Measurements from ENCODE around the gene MRPS7. TPM values are rescaled to one million over a fixed set of nuclear protein-coding genes. Genes with fewer than 3 reads are reported as not detected.
"Not testable (repeated sequence)": the region's sequence is repeated elsewhere in the genome, so short reads cannot be mapped to it uniquely, and the experiment has no call there.

Gene MRPS7
- total RNA-seq, 2 donors from 2014 or later = 81.0 to 82.5 TPM

GRCh38 chr17:75288770-75289114 is 27.1 kb downstream of the MRPS7 start:
- H3K36me3 ChIP-seq (ENCODE audit: control insufficient read depth, insufficient read depth, low read length) = peaks cover 6% of the 10 kb centered on the region
- H3K27ac Mint-ChIP-seq = peak overlapping the region; percentile 90

GRCh38 chr17:75289115-75289831 is 27.6 kb downstream of the MRPS7 start, which contains the start of gene SLC25A19:
Gene SLC25A19, minus strand, starts transcription at chr17:75289433. Its CDS starts 2,669 bp downstream, at chr17:75286764.
- peak; percentile 68 for TF ChIP-seq CTCF (conservative IDR thresholded peaks at IDR 0.05)
- peak within 1 kb of the TSS; percentile 36 for H3K9ac ChIP-seq (ENCODE audit: extremely low read depth, low read length, poor library complexity, severe bottlenecking)
- Mint-ChIP-seq H3K27me3 (ENCODE audit: insufficient read depth) (peaks cover 1% of the 10 kb centered on the region), H3K36me3 (ENCODE audit: low read depth) (peaks cover 5% of the 10 kb centered on the region), H3K4me3 (peak within 1 kb of the TSS; percentile 83), H3K4me1 (no peaks in the 10 kb centered on the region), H3K27ac (peak within 1 kb of the TSS; percentile 90), H3K9me3 (no peaks in the 10 kb centered on the region)
- H3K4me1 ChIP-seq (ENCODE audit: control insufficient read depth, insufficient read depth, low read length) = no peaks in the 10 kb centered on the region
- no peak within 1 kb of the TSS for H3K27ac ChIP-seq (ENCODE audit: low read depth, low read length)
- H3K27me3 ChIP-seq (ENCODE audit: control insufficient read depth, insufficient read depth, low read length, poor library complexity, severe bottlenecking) = no peaks in the 10 kb centered on the region
- no peaks in the 10 kb centered on the region for H3K9me3 ChIP-seq (ENCODE audit: control insufficient read depth, low read length)
- 0 to 1% methylated on average over 49 to 65 of the region's 65 CpGs for WGBS, 2 experiments (ENCODE audit: insufficient coverage in 1 of 2, insufficient read length in 1 of 2)
- peak; percentile 100 for DNase-seq
- peaks cover 6% of the 10 kb centered on the region for H3K36me3 ChIP-seq (ENCODE audit: control insufficient read depth, insufficient read depth, low read length)
- H3K4me3 ChIP-seq (ENCODE audit: low read length) = peak within 1 kb of the TSS; percentile 92

More at GRCh38 chr17:75288770-75289114, 27.1 kb downstream of the MRPS7 start:
- H3K4me3 Mint-ChIP-seq = peak overlapping the region; percentile 83
- peaks cover 1% of the 10 kb centered on the region for H3K27me3 Mint-ChIP-seq (ENCODE audit: insufficient read depth)
- no peaks in the 10 kb centered on the region for H3K9me3 Mint-ChIP-seq
- Histone ChIP-seq H3K27me3 (ENCODE audit: control insufficient read depth, insufficient read depth, low read length, poor library complexity, severe bottlenecking) (no peaks in the 10 kb centered on the region), H3K4me3 (ENCODE audit: low read length) (peak overlapping the region; percentile 92), H3K27ac (ENCODE audit: low read depth, low read length) (no peak overlapping the region), H3K9me3 (ENCODE audit: control insufficient read depth, low read length) (no peaks in the 10 kb centered on the region), H3K9ac (ENCODE audit: extremely low read depth, low read length, poor library complexity, severe bottlenecking) (peak overlapping the region; percentile 36), H3K4me1 (ENCODE audit: control insufficient read depth, insufficient read depth, low read length) (no peaks in the 10 kb centered on the region)
- TF ChIP-seq CTCF (conservative IDR thresholded peaks at IDR 0.05) = no peak
- WGBS, 2 experiments (ENCODE audit: insufficient coverage in 1 of 2, insufficient read length in 1 of 2) = 1 to 3% methylated on average over 11 to 14 of the region's 14 CpGs
- peaks cover 6% of the 10 kb centered on the region for H3K36me3 Mint-ChIP-seq (ENCODE audit: low read depth)
- no peaks in the 10 kb centered on the region for H3K4me1 Mint-ChIP-seq
- DNase-seq = peak; percentile 88

- H3K27ac ChIP-seq (ENCODE audit: low read depth, low read length) = no peak overlapping the region
- no peak overlapping the region for H3K9ac ChIP-seq (ENCODE audit: extremely low read depth, low read length, poor library complexity, severe bottlenecking)
- H3K9me3 Mint-ChIP-seq = no peaks in the 10 kb centered on the region
- H3K36me3 ChIP-seq (ENCODE audit: control insufficient read depth, insufficient read depth, low read length) = peaks cover 6% of the 10 kb centered on the region
- peak overlapping the region; percentile 83 for H3K4me3 Mint-ChIP-seq
- H3K27me3 ChIP-seq (ENCODE audit: control insufficient read depth, insufficient read depth, low read length, poor library complexity, severe bottlenecking) = no peaks in the 10 kb centered on the region
- peak overlapping the region; percentile 92 for H3K4me3 ChIP-seq (ENCODE audit: low read length)
- no peak for DNase-seq
- peak overlapping the region; percentile 90 for H3K27ac Mint-ChIP-seq
- no peaks in the 10 kb centered on the region for H3K9me3 ChIP-seq (ENCODE audit: control insufficient read depth, low read length)
- no peaks in the 10 kb centered on the region for H3K4me1 Mint-ChIP-seq
- peaks cover 4% of the 10 kb centered on the region for H3K36me3 Mint-ChIP-seq (ENCODE audit: low read depth)
- TF ChIP-seq CTCF (conservative IDR thresholded peaks at IDR 0.05) = peak; percentile 20
- WGBS, 2 experiments (ENCODE audit: insufficient coverage in 1 of 2, insufficient read length in 1 of 2) = 69 to 88% methylated on average over 20 to 25 of the region's 26 CpGs
- H3K27me3 Mint-ChIP-seq (ENCODE audit: insufficient read depth) = peaks cover 1% of the 10 kb centered on the region
- H3K4me1 ChIP-seq (ENCODE audit: control insufficient read depth, insufficient read depth, low read length) = no peaks in the 10 kb centered on the region
Measured at GRCh38 chr17:75289832-75290337, 28.2 kb downstream of the MRPS7 start.

GRCh38 chr17:75292810-75293448 is 31.2 kb downstream of the MRPS7 start:
- not testable (repeated sequence) for H3K27me3 ChIP-seq (ENCODE audit: control insufficient read depth, insufficient read depth, low read length, poor library complexity, severe bottlenecking); H3K4me1 Mint-ChIP-seq; H3K27ac ChIP-seq (ENCODE audit: low read depth, low read length); H3K9me3 ChIP-seq (ENCODE audit: control insufficient read depth, low read length); H3K36me3 Mint-ChIP-seq (ENCODE audit: low read depth); H3K9ac ChIP-seq (ENCODE audit: extremely low read depth, low read length, poor library complexity, severe bottlenecking); H3K4me1 ChIP-seq (ENCODE audit: control insufficient read depth, insufficient read depth, low read length); H3K27me3 Mint-ChIP-seq (ENCODE audit: insufficient read depth); H3K9me3 Mint-ChIP-seq; H3K4me3 Mint-ChIP-seq; H3K27ac Mint-ChIP-seq; H3K4me3 ChIP-seq (ENCODE audit: low read length); DNase-seq; H3K36me3 ChIP-seq (ENCODE audit: control insufficient read depth, insufficient read depth, low read length)
- 85 to 87% methylated on average over 12 to 16 of the region's 16 CpGs for WGBS, 2 experiments (ENCODE audit: insufficient coverage in 1 of 2, insufficient read length in 1 of 2)

Measured in endodermal cell (in vitro differentiated cells).